Stimulated activated naive B cell treated with anti-CD40 and anti-IgM and Interleukin-4, amounts not matched to agents 10 μg/mL and 1 μg/mL and 100 μg/mL, for 72 hours (primary cell): ENCODE results near the gene CRADD.

ENCODE experiments used
- ATAC-seq, 2 donors: fragments of 150-1000 bp; cut with Tn5 transposase; replicated peaks; 2 replicates each; pipeline ENCODE4 v1.10.0; 2021; ENCODE audit warnings: moderate library complexity in 1 of 2
- DNase-seq: peaks from one replicate; pipeline ENCODE4 v3.0.0; 2021
- H3K27ac Mint-ChIP-seq: one replicate; pipeline ENCODE4 v1.8.0; 2022; ENCODE audit warnings: mild to moderate bottlenecking, mixed read lengths
- H3K27me3 Mint-ChIP-seq, 2 donors: one replicate each; pipeline ENCODE4 v1.8.0; 2022; ENCODE audit warnings: mixed read lengths in 2 of 2
- H3K36me3 Mint-ChIP-seq, 2 donors: one replicate each; pipeline ENCODE4 v1.8.0; 2022; ENCODE audit warnings: mixed read lengths in 2 of 2, mild to moderate bottlenecking in 1 of 2
- H3K4me1 Mint-ChIP-seq, 2 donors: one replicate each; pipeline ENCODE4 v1.8.0; 2022; ENCODE audit warnings: mixed read lengths in 2 of 2, mild to moderate bottlenecking in 1 of 2
- H3K4me3 Mint-ChIP-seq, 2 donors: one replicate each; pipeline ENCODE4 v1.8.0; 2022; ENCODE audit warnings: mild to moderate bottlenecking in 2 of 2, mixed read lengths in 2 of 2, moderate library complexity in 1 of 2
- H3K9me3 Mint-ChIP-seq, 2 donors: one replicate each; pipeline ENCODE4 v1.8.0; 2022; ENCODE audit warnings: mixed read lengths in 2 of 2, mild to moderate bottlenecking in 1 of 2

CRADD gene

DNA sequence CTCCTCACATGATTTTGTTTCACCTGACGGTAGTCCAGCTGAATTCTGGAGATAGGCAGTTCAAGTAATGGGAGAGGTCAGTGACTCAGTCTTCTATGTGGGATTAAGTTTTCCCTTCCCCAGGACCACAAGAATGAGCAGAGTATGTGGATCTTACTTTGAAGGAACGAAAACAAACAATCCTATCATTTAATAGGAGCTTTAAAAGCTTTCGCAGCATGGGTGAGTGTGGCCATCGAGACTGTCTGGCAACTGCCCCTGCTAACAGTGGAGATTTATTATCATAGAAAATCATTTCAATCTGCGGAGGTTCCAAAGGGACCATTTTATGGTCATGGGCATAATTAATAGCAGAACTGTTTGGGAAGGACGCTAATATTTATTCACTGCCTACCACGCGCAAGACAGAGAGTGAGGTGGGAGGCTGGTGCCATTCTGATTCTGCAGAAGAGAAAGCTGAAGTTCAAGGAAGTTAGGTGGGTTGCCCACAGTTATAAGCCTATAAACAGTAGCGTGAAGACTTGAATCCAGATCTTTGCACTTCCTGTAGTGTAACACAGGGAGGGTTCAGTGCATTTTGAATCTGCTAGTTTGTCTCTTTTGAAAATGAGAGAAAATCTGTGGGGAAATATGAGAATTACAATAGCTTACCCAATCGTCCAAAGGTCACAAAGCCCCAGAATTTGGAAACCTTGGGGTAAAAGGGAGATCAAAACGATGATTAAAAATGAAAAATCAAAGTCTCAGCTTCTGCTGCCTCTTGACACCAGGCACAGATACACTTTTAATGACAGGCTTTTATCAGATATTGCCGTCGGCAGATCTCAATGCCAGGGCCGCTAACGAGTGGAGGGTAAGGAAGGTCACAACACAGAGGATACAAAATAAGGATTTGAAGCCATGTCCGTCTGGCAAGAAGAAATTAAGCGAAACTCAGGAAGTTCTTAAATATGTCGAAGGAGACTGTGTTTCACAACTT lies 209.6 kb downstream of the CRADD start:
- Mint-ChIP-seq H3K9me3 (no peaks in the 10 kb centered on the region), H3K36me3 (no peaks in the 10 kb centered on the region), H3K27me3 (no peaks in the 10 kb centered on the region), H3K27ac (no peak overlapping the region), H3K4me3 (no peak overlapping the region), H3K4me1 (no peaks in the 10 kb centered on the region)
- ATAC-seq (no peak), DNase-seq (no peak)

DNA sequence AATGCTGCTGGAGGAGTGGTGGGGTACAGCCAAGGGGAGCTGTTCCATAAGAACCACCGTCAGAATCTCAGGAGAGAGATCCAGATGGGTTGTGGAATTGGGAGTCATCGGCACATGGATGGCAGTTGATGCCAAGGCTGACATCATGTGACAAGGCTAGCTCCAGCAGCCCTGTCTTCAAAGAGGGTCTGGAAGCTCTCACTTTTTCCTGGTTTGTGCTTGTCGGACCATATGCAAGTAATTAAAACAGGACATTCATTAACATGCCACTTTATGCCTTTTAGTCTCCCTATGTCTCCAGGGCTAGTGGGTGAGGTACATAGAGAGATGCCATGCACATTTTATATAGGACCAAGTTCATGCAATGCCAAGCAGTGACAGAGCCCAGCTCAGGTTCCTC lies 211.8 kb downstream of the CRADD start:
- ATAC-seq (no peak), DNase-seq (no peak)
- peaks cover 0 to 2% of the 10 kb centered on the region in 2 donors for H3K4me1 Mint-ChIP-seq
- H3K27ac Mint-ChIP-seq = no peak overlapping the region
- peaks cover 0 to 3% of the 10 kb centered on the region in 2 donors for H3K27me3 Mint-ChIP-seq
- no peaks in the 10 kb centered on the region for H3K9me3 Mint-ChIP-seq
- H3K36me3 Mint-ChIP-seq = no peaks in the 10 kb centered on the region
- no peak overlapping the region for H3K4me3 Mint-ChIP-seq

DNA sequence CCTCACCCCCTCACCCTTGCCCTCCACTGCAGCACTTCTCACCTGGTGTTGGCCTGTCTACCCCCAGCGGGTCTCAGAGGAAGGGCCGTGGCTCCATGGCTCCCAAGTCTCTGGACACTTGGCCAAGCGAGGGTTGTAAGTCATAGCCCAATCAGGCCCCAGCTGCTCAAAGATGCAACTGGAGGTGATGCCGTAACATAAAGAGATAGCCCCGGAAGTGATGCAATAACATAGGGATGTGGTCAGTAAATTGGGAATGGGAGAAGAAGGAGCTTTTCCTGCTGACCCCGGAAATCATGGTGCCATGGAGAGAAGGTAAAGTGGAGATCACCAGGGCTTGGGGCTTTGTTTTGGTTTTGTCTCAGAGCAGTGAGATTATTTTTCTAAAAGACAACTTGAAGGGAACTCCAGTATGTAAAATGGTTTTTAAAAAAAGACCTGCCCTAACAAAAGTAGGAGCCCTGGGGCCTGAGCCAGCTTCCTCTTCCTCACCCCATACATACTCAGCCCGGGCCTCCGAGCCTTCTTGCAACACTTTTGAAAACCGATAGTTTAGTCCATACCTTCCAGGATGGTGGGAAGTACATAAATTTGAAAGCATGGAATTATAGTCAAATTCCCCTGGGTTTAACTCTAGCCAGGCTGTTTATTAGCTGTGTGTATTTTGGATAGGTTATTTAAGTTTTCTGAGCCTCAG lies 212.5 kb downstream of the CRADD start:
- Mint-ChIP-seq H3K4me1 (peaks cover 1 to 2% of the 10 kb centered on the region in 2 donors), H3K36me3 (no peaks in the 10 kb centered on the region), H3K4me3 (no peak overlapping the region), H3K27me3 (peaks cover 0 to 3% of the 10 kb centered on the region in 2 donors), H3K9me3 (no peaks in the 10 kb centered on the region), H3K27ac (no peak overlapping the region)
- ATAC-seq = no peak
- DNase-seq = no peak

DNA sequence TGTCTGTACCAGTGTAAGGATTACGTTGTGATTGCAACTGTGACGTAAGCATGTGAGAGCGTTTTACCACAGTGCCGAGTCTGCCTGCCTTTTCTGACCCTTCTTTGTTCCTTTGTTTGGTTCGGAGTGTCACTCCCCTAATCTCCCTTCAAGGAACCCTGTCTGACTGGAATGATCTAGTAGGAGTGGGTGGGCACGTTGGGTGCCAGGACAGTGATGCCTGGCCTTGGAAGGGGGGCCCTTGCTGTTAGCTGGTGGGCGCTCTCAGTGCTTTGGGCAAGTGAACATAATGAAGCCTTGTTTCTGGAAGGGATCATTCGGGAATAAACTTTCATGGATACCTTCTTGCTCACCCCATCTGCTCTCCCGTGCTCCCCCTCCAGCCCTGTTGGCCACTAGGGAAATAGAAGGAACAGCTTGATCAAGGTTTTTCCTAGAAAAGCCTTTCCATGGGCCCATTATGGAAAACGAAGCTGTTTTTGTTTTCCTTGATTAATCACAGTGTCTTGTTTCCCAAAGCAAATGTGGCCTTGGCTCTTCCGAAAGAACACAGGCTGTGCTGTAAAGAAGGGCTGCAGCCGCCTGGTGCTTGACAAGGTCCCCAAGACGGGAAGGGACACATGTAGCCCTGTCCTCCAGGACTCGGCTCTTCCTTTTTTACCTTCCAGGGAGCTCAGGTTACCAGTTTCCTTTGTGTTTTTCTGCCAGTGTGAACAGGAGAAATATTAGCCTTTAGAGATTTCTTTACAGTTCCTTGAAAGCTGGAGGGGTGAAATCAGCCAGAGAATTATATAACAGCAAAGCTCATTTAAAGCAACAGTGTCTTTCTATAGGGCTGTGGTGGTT lies 215.5 kb downstream of the CRADD start:
- no peaks in the 10 kb centered on the region for H3K9me3 Mint-ChIP-seq
- peaks cover 0 to 3% of the 10 kb centered on the region in 2 donors for H3K27me3 Mint-ChIP-seq
- no peak overlapping the region for H3K4me3 Mint-ChIP-seq
- H3K4me1 Mint-ChIP-seq = peaks cover 2 to 5% of the 10 kb centered on the region in 2 donors
- ATAC-seq (no peak), DNase-seq (no peak)
- H3K36me3 Mint-ChIP-seq = no peaks in the 10 kb centered on the region
- H3K27ac Mint-ChIP-seq = no peak overlapping the region

DNA sequence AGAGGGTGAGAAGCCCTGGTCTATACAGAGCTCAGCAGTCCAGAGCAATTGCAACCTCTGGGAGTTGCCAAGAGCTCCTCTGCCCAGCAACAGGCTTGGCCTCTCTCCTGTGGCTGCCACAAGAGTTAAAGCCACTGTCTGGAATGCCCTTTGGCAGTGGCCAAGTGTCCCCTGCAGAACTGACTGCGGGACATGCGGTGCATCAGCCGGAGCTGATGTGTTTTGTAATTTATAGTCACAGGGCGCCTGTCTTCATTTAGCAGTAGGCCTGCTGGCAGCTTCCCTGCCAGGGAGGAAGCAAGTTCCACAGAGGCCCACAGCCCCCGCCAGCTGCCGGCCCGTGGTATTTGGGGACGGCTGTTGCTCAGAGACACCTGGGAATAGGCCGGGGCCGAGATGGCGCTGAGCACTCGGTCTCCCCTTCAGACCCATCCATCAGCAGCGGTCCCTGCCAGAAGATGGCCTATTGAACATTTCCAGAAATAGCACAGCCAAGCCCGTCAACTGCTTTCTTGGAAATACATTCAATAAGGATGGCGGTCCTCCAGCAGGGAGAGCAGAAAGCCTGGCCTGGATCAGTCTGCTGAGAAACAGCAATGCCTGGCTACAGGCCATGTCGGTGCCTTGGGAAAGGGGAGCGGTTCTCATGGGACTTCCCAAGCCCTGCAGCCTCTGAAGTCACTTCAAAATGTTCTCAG lies 217.4 kb downstream of the CRADD start:
- ATAC-seq (no peak), DNase-seq (no peak)
- no peak overlapping the region for H3K27ac Mint-ChIP-seq
- H3K36me3 Mint-ChIP-seq = no peaks in the 10 kb centered on the region
- H3K9me3 Mint-ChIP-seq = no peaks in the 10 kb centered on the region
- H3K27me3 Mint-ChIP-seq = peaks cover 0 to 3% of the 10 kb centered on the region in 2 donors
- H3K4me1 Mint-ChIP-seq = peaks cover 2 to 18% of the 10 kb centered on the region in 2 donors
- H3K4me3 Mint-ChIP-seq = no peak overlapping the region

DNA sequence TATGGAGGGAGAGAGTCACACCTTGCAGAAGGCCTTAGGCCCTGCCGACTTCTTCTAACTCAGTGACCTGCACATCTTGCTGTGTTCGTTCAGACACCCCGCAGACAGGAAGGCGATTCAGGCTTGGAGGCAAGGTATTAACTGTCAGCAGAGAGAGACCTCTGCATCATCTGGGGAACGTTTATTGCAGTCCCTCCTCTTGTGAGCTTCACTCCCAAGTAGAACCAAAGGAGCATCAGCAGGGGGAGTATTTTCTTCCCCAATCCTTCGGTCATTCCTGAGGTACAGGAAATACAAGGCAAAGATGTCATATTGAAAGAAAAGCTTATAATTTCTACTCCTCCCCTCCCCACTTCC lies 217.9 kb downstream of the CRADD start:
- H3K36me3 Mint-ChIP-seq = no peaks in the 10 kb centered on the region
- no peaks in the 10 kb centered on the region for H3K9me3 Mint-ChIP-seq
- no peak overlapping the region for H3K4me3 Mint-ChIP-seq
- ATAC-seq (no peak), DNase-seq (no peak)
- peaks cover 0 to 3% of the 10 kb centered on the region in 2 donors for H3K27me3 Mint-ChIP-seq
- no peak overlapping the region for H3K27ac Mint-ChIP-seq
- H3K4me1 Mint-ChIP-seq = peaks cover 2 to 18% of the 10 kb centered on the region in 2 donors

DNA sequence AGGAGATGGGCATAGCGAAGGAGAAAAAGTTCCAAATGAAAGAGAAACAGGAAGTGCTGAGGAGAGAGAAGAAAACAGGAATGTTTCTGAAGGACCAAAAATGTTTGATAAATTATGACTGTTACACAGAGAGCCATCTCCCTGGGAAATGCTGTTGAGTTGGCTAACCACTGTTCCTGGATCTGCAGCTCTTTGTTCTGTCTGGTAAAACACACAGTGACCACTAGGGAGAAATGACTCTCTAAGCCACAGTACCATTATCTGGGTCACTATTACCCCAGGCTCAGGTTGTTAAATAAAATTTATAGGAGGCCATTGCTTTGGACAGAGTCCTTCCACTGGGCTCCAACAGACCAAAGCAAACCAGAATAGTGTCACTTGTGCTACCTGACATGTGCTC lies 219.3 kb downstream of the CRADD start:
- no peak for DNase-seq
- Mint-ChIP-seq H3K27ac (no peak overlapping the region), H3K9me3 (no peaks in the 10 kb centered on the region), H3K36me3 (no peaks in the 10 kb centered on the region), H3K4me3 (no peak overlapping the region), H3K27me3 (peaks cover 0 to 3% of the 10 kb centered on the region in 2 donors), H3K4me1 (peaks cover 2 to 18% of the 10 kb centered on the region in 2 donors)
- ATAC-seq = peak in 1 of 2 donors; percentile 31

DNA sequence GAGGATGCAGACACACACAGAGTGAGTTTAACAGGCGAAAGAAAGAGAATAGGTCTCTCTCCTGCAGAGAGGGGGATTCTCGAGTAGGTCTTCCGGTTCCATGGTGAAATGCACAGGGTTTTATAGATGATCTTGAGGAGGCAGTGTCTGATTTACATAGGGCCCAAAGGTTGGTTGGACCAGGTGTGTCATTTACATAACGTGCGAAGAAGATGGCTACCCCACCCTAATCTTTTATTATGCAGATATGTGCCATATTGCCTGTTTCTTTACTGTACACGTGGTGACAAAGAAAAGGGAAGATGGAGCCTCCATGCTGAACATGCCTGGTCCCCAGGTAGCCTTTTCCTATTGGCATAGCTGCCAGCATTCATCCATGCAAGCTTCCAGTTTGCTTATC lies 219.8 kb downstream of the CRADD start:
- Mint-ChIP-seq H3K27me3 (peaks cover 0 to 3% of the 10 kb centered on the region in 2 donors), H3K36me3 (no peaks in the 10 kb centered on the region), H3K4me3 (no peak overlapping the region), H3K9me3 (peaks cover under 1% of the 10 kb centered on the region in 2 donors), H3K4me1 (peaks cover 2 to 18% of the 10 kb centered on the region in 2 donors), H3K27ac (no peak overlapping the region)
- ATAC-seq (no peak), DNase-seq (no peak)

DNA sequence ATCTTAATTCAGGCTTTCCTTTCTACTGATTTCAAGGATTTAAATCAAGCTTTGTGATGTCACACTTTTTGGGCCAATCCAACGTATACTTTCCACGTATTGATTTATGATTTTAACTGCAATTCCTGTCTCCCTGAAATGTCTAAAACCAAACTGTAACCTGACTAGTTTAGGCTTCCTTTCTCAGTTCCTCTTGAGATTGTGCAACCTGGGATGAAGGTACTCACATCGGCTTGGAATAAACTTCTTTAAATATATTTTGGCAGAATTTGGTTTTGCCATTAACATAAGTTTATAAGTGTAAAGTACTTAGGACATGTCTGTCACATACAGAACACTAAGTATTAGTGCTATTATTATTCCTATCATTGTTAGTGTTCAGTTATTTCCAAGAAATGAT lies 224.6 kb downstream of the CRADD start:
- ATAC-seq (no peak), DNase-seq (no peak)
- no peaks in the 10 kb centered on the region for H3K36me3 Mint-ChIP-seq
- no peak overlapping the region for H3K4me3 Mint-ChIP-seq
- no peak overlapping the region for H3K27ac Mint-ChIP-seq
- peaks cover 8 to 26% of the 10 kb centered on the region in 2 donors for H3K4me1 Mint-ChIP-seq
- peaks cover 3 to 5% of the 10 kb centered on the region in 2 donors for H3K9me3 Mint-ChIP-seq
- no peaks in the 10 kb centered on the region for H3K27me3 Mint-ChIP-seq

DNA sequence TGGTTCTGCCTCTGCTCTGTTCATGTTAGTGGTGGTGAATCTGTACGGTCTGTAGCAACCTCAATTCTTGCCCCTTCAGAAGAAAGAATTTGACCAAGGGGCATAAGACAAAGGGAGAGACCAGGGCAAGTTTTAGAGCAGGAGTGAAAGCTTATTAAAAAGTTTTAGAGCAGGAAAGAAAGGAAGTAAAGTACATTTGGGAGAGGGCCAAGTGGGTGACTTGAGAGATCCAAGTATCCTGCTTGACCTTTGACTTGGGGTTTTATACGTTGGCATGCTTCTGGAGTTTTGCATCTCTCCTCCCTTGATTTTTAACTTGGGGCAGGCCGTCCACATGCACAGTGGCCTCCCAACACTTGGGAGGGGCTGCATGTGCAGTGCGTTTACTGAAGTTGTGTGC lies 225.0 kb downstream of the CRADD start:
- Mint-ChIP-seq H3K4me3 (no peak overlapping the region), H3K9me3 (peaks cover 3 to 5% of the 10 kb centered on the region in 2 donors), H3K4me1 (peaks cover 8 to 30% of the 10 kb centered on the region in 2 donors), H3K27me3 (no peaks in the 10 kb centered on the region), H3K36me3 (peaks cover 0 to 2% of the 10 kb centered on the region in 2 donors), H3K27ac (no peak overlapping the region)
- ATAC-seq (no peak), DNase-seq (no peak)

DNA sequence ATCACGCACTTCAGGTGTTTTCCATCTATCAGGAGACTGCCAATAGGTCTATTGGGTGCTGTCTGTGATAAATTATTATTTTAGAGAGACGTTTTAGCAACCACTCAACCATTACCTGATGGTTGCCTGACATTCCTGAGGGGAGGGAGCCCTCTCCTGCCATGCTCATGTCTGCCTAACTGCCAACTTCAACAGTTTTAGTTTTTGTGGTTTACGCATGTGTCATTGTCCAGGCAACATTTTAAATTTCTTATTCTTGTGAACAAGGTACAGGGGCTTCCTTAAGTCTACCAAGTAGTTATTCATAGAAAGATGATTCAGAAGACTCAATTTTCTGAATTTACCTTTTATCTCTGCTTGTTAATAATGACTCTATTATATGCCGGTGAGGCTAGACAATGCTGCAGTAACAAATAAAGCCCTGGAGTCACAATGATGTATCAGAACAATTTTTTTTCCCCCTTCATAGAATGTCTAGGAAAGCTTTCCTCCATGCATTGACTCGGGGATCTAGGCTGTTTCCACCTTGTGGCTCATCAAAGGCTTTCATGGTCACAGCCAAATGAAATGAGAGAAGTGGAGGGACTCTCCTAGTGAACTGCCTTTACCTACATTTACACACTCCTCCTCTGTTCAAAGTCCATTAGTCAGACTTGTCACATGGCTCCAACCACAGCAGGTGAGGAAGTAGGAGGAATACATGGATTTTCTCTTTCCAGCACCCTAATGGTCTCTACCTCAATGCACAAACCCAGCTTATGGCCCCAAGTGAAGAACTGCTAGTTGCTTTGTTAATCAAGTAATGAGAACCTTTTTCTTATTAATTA lies 225.8 kb downstream of the CRADD start:
- Mint-ChIP-seq H3K9me3 (peaks cover 3 to 5% of the 10 kb centered on the region in 2 donors), H3K4me1 (peaks cover 8 to 32% of the 10 kb centered on the region in 2 donors), H3K27me3 (no peaks in the 10 kb centered on the region), H3K27ac (no peak overlapping the region), H3K4me3 (no peak overlapping the region), H3K36me3 (peaks cover 0 to 2% of the 10 kb centered on the region in 2 donors)
- DNase-seq (no peak), ATAC-seq (no peak)

DNA sequence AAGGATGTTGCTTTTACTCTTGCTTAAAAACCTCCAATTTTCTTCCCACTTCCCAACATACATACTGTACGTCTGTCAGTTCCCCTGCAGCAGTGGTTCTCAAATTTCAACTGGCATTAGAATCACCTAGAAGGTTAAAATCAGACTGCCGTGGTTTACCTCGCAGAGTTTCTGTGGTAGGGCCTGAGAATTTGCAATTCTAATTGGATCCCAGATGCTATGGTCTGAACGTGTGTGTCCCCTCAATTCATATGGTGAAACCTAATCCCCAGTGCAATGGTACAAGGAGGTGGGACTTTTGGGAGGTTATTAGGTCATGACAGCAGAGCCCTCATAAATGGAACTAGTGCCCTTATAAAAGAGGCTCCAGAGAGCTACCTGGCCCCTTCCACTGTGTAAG lies 226.9 kb downstream of the CRADD start:
- Mint-ChIP-seq H3K36me3 (peaks cover 0 to 2% of the 10 kb centered on the region in 2 donors), H3K4me1 (peaks cover 8 to 20% of the 10 kb centered on the region in 2 donors), H3K27me3 (no peaks in the 10 kb centered on the region), H3K4me3 (no peak overlapping the region), H3K27ac (no peak overlapping the region), H3K9me3 (peaks cover 3 to 5% of the 10 kb centered on the region in 2 donors)
- DNase-seq (no peak), ATAC-seq (peak; percentile 69 to 85)

DNA sequence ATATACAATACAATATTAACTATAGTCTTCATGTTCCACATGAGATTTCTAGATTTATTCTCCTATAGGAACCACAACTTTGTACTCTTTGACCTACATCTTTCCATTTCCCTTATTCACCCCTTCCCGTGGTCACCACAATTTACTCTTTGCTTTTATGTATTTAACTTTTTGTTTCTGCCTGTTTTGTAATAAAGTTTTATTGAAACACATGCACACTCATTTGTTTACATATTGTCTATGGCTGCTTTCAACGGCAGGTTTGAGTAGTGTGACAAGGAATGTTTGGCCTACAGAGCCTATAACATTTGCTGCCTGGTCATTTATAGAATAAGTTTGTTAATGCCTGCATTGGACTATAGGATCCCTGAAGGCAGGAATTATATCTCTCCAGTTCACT lies 231.1 kb downstream of the CRADD start:
- no peak overlapping the region for H3K27ac Mint-ChIP-seq
- no peaks in the 10 kb centered on the region for H3K9me3 Mint-ChIP-seq
- ATAC-seq (no peak), DNase-seq (no peak)
- H3K27me3 Mint-ChIP-seq = no peaks in the 10 kb centered on the region
- H3K4me3 Mint-ChIP-seq = no peak overlapping the region
- H3K36me3 Mint-ChIP-seq = peaks cover 0 to 2% of the 10 kb centered on the region in 2 donors
- H3K4me1 Mint-ChIP-seq = peaks cover 5 to 14% of the 10 kb centered on the region in 2 donors
